SK-N-SH (cell line): ENCODE data around the gene PCP4.

Experiments
- EP300 ChIP-seq, 2 experiments: IDR thresholded peaks; 2 replicates each; pipeline versions ENCODE4 v1.4.0 to v1.6.1; 2012; ENCODE audit warnings: borderline replicate concordance in 1 of 2, low read depth in 1 of 2, low read length in 1 of 2
- EZH2phosphoT487 ChIP-seq: fragments of 200-600 bp; sonication (generic); IDR thresholded peaks from 2 replicates; pipeline ENCODE4 v1.6.1; 2017; ENCODE audit warnings: low read depth, mixed run types, mild to moderate bottlenecking, antibody characterized with exemption, moderate library complexity, borderline replicate concordance
- FOSL2 ChIP-seq: IDR thresholded peaks from 2 replicates; pipeline ENCODE4 v1.4.0; 2012; ENCODE audit warnings: low read depth, mild to moderate bottlenecking, moderate library complexity, borderline replicate concordance
- GABPA ChIP-seq: IDR thresholded peaks from 2 replicates; pipeline ENCODE4 v1.4.0; 2012; ENCODE audit warnings: low read depth, mild to moderate bottlenecking
- NFIC ChIP-seq: IDR thresholded peaks from 2 replicates; pipeline ENCODE4 v1.4.0; 2012; ENCODE audit warnings: borderline replicate concordance
- POLR2AphosphoS5 ChIP-seq: IDR thresholded peaks from 2 replicates; pipeline ENCODE4 v1.6.1; 2012; ENCODE audit warnings: low read depth, low read length
- SMC3 ChIP-seq: IDR thresholded peaks from 2 replicates; pipeline ENCODE4 v1.6.1; 2012; ENCODE audit warnings: low read depth, low read length, improper control_type of control experiment
- TF ChIP-seq, protein P1 (sequence below): fragments of 200-600 bp; sonication (generic); IDR thresholded peaks from 2 replicates; pipeline ENCODE4 v1.6.1; 2017; ENCODE audit warnings: antibody characterized with exemption, mild to moderate bottlenecking, moderate library complexity
- TF ChIP-seq, protein P2 (sequence below): fragments of 150-350 bp; IDR thresholded peaks from 2 replicates; pipeline ENCODE4 v1.6.1; 2017; ENCODE audit warnings: antibody characterized with exemption, low read length, low read depth, borderline replicate concordance

DNA sequence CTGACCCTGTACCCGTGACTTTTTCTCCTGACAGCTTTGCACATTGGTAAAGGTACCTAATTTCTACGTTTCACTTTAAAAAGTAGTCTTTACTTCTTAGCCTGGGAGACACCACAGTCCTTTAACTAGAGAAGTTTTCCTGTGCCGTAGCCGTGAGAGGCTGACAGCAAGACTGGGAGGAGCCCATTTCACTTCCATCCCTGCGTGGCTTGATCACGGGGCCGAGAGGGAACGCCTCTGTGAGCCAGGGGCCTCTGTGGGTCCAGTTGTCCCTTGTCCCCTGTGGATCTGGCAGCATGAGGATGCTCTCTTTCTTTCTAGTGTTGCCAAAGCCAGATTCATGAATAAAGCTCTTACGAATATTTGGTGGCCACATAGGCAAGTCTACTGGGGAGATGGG lies 21.6 kb downstream of the PCP4 start:
- TF ChIP-seq, protein P1, sequence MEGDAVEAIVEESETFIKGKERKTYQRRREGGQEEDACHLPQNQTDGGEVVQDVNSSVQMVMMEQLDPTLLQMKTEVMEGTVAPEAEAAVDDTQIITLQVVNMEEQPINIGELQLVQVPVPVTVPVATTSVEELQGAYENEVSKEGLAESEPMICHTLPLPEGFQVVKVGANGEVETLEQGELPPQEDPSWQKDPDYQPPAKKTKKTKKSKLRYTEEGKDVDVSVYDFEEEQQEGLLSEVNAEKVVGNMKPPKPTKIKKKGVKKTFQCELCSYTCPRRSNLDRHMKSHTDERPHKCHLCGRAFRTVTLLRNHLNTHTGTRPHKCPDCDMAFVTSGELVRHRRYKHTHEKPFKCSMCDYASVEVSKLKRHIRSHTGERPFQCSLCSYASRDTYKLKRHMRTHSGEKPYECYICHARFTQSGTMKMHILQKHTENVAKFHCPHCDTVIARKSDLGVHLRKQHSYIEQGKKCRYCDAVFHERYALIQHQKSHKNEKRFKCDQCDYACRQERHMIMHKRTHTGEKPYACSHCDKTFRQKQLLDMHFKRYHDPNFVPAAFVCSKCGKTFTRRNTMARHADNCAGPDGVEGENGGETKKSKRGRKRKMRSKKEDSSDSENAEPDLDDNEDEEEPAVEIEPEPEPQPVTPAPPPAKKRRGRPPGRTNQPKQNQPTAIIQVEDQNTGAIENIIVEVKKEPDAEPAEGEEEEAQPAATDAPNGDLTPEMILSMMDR = no peak
- TF ChIP-seq, protein P2, sequence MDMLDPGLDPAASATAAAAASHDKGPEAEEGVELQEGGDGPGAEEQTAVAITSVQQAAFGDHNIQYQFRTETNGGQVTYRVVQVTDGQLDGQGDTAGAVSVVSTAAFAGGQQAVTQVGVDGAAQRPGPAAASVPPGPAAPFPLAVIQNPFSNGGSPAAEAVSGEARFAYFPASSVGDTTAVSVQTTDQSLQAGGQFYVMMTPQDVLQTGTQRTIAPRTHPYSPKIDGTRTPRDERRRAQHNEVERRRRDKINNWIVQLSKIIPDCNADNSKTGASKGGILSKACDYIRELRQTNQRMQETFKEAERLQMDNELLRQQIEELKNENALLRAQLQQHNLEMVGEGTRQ = no peak
- TF ChIP-seq EZH2phosphoT487 (no peak), EP300 (IDR thresholded peaks at IDR 0.05; ENCODE audit: borderline replicate concordance in 1 of 2, low read depth in 1 of 2, low read length in 1 of 2) (no peak), POLR2AphosphoS5 (no peak), FOSL2 (no peak), SMC3 (no peak), NFIC (no peak), GABPA (no peak)
